ENCODE results near the gene KRT3. TPM values are rescaled to one million over a fixed set of nuclear protein-coding genes. Genes with fewer than 3 reads are reported as not detected.

KRT3 gene
- not detected for total RNA-seq

- H3K36me3 ChIP-seq: no peaks in the 10 kb centered on the region
Observed at GRCh38 chr12:52795694-52796428, at the start of gene KRT3. Gene KRT3, minus strand, starts transcription at chr12:52796117. Its CDS starts 75 bp downstream, at chr12:52796042.

DNA sequence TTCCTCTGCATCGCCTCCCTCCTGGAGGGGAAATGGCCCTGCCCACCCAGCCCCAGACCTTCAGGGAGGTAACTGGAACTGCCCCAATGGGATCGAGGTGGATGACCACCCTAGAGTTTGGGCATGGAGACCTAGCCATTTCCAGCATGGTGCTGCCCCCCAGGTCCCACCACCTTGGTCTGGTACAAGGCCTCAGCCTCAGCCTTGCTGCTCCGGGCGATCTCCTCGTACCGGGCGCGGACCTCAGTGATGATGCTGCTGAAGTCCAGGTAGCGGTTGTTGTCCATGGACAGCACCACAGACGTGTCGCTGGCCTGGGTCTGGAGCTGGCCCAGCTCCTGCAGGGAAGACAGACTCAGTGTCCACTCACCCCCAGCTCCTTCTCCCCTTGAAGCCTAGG, 48.5 kb upstream of the KRT3 start:
- DNase-seq (ENCODE audit: extremely low spot score): no peak
- no peak for TF ChIP-seq POLR2A (IDR thresholded peaks at IDR 0.05; ENCODE audit: low read depth)
- no peak for TF ChIP-seq POLR2AphosphoS5 (IDR thresholded peaks at IDR 0.05)
- TF ChIP-seq, protein P1, sequence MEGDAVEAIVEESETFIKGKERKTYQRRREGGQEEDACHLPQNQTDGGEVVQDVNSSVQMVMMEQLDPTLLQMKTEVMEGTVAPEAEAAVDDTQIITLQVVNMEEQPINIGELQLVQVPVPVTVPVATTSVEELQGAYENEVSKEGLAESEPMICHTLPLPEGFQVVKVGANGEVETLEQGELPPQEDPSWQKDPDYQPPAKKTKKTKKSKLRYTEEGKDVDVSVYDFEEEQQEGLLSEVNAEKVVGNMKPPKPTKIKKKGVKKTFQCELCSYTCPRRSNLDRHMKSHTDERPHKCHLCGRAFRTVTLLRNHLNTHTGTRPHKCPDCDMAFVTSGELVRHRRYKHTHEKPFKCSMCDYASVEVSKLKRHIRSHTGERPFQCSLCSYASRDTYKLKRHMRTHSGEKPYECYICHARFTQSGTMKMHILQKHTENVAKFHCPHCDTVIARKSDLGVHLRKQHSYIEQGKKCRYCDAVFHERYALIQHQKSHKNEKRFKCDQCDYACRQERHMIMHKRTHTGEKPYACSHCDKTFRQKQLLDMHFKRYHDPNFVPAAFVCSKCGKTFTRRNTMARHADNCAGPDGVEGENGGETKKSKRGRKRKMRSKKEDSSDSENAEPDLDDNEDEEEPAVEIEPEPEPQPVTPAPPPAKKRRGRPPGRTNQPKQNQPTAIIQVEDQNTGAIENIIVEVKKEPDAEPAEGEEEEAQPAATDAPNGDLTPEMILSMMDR (IDR thresholded peaks at IDR 0.05): no peak
- TF ChIP-seq EP300 (IDR thresholded peaks at IDR 0.05): no peak
- Histone ChIP-seq H3K27me3 (peaks cover 0 to 14% (median 0%) of the 10 kb centered on the region in 4 donors), H3K4me1 (no peaks in the 10 kb centered on the region), H3K4me3 (no peak overlapping the region), H3K27ac (replicated peaks in 1 of 4) (no peak overlapping the region), H3K9me3 (no peaks in the 10 kb centered on the region), H3K36me3 (no peaks in the 10 kb centered on the region)
- WGBS: 96% methylated on average over 4 of the region's 11 CpGs
- intact Hi-C loops (cut with DNase I): no loop called here

More at GRCh38 chr12:52795694-52796428, at the start of gene KRT3:
- H3K4me1 ChIP-seq: peaks cover 0 to 6% (median 3%) of the 10 kb centered on the region in 4 donors
- DNase-seq (ENCODE audit: extremely low spot score): no peak
- no peaks in the 10 kb centered on the region for H3K9me3 ChIP-seq
- H3K27ac ChIP-seq (replicated peaks in 1 of 4): no peak within 1 kb of the TSS
- H3K4me3 ChIP-seq: no peak within 1 kb of the TSS
- intact Hi-C loops (cut with DNase I): no loop called here
- no peak for TF ChIP-seq POLR2A (IDR thresholded peaks at IDR 0.05; ENCODE audit: low read depth)
- TF ChIP-seq POLR2AphosphoS5 (IDR thresholded peaks at IDR 0.05): no peak
- TF ChIP-seq, protein P1 (IDR thresholded peaks at IDR 0.05): no peak
- TF ChIP-seq EP300 (IDR thresholded peaks at IDR 0.05): no peak
- H3K27me3 ChIP-seq: peaks cover 0 to 29% (median 5%) of the 10 kb centered on the region in 4 donors
- WGBS: 93% methylated on average over 15 of the region's 17 CpGs

DNA sequence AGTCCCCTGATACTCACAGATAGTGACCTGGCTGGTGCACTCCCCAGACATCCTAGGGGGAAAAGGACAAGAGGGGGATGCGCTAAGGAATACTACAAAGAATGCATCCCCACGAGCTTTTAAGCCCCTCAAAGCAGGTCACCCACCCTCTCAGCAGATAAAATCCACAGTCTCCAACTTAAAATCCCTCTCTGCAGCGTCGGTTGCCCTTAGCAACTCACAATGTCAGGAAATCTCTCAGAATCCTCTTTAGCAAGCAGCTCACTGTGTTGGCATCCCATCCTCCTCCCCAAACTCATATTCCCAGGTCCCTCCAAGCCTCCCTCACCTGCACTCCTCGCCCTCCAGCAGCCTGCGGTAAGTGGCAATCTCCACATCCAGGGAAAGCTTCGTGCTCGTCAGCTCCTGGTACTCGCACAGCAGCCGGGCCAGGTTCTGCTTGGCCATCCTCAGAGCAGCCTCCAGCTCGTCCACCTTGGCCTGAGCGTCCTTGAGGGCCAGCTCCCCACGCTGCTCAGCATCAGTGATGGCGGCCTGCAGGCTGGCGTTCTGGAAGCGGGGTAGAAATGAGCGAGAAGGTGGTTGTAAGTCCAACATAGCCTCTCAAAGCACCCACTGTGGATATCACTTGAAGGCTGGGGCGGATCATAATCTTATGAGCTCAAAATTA, 43.7 kb upstream of the KRT3 start:
- H3K4me3 ChIP-seq: no peak overlapping the region
- 89% methylated on average over 13 of the region's 18 CpGs for WGBS
- TF ChIP-seq POLR2A (IDR thresholded peaks at IDR 0.05; ENCODE audit: low read depth) (no peak), EP300 (IDR thresholded peaks at IDR 0.05) (no peak), POLR2AphosphoS5 (IDR thresholded peaks at IDR 0.05) (no peak)
- H3K27me3 ChIP-seq: peaks cover 0 to 40% (median 0%) of the 10 kb centered on the region in 4 donors
- no peaks in the 10 kb centered on the region for H3K4me1 ChIP-seq
- intact Hi-C loops (cut with DNase I): no loop called here
- H3K36me3 ChIP-seq: no peaks in the 10 kb centered on the region
- H3K27ac ChIP-seq (replicated peaks in 1 of 4): no peak overlapping the region
- H3K9me3 ChIP-seq: no peaks in the 10 kb centered on the region
- no peak for DNase-seq (ENCODE audit: extremely low spot score)

DNA sequence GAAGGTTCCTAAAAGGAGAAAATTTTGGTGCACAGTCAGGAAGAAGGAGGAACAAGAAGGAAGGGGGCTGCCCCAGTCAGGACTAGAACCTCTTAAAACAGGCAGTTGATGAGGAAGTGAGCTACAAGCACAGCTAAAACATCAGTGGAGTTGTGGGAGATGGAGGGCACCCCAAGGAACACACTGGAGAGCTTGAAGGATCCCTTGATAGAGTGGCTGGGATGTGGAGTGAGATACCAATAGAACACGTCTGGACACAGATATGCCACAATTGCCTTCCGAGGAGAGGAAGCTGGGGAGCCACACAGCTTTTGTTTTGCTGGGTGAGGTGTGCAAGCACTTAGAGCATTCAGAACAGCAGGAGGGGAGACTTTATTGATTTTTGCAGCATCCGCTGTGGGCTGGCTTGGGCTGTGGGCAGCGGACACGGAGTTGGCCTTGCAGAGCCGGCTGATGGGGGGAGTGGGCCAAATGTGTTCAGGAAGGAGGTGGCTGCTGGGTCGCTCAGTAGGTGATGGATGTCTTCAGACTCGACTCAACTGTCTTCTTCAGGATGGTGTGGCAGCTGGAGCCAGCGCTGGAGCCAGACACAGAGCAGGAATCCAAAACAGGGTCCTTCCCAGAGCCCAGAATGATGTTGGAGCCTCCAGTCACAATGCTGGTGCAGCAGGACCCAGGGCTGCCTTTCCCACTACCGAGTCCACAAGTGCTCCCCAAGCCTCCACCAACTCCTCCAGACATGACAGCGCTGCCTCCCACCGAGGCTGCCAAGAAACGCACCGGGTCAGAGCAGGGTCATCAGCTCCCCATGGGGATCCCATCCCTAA, 42.9 kb upstream of the KRT3 start:
- 59% methylated on average over 11 of the region's 14 CpGs for WGBS
- intact Hi-C loops (cut with DNase I): no loop called here
- no peak overlapping the region for H3K27ac ChIP-seq (replicated peaks in 1 of 4)
- TF ChIP-seq, protein P1 (IDR thresholded peaks at IDR 0.05): no peak
- no peak for TF ChIP-seq POLR2A (IDR thresholded peaks at IDR 0.05; ENCODE audit: low read depth)
- TF ChIP-seq EP300 (IDR thresholded peaks at IDR 0.05): no peak
- no peak for TF ChIP-seq POLR2AphosphoS5 (IDR thresholded peaks at IDR 0.05)
- no peaks in the 10 kb centered on the region for H3K36me3 ChIP-seq
- H3K9me3 ChIP-seq: no peaks in the 10 kb centered on the region
- H3K27me3 ChIP-seq: peaks cover 0 to 45% (median 0%) of the 10 kb centered on the region in 4 donors
- H3K4me3 ChIP-seq: no peak overlapping the region
- DNase-seq (ENCODE audit: extremely low spot score): no peak
- no peaks in the 10 kb centered on the region for H3K4me1 ChIP-seq
